Right forelimb (tissue), 1 donor: ENCODE data around the gene IGF2BP2.
"Not testable (repeated sequence)": the region's sequence is repeated elsewhere in the genome, so short reads cannot be mapped to it uniquely, and the experiment has no call there.

ENCODE experiments used
- DNase-seq: peaks from one replicate; pipeline ENCODE4 v3.0.0-alpha.2; 2018

Gene IGF2BP2

GRCh38 chr3:185708392-185708791 lies 116.5 kb downstream of the IGF2BP2 start:
- no peak for DNase-seq

GRCh38 chr3:185705498-185705897 lies 119.3 kb downstream of the IGF2BP2 start:
- no peak for DNase-seq

GRCh38 chr3:185702262-185703225 lies 122.3 kb downstream of the IGF2BP2 start:
- no peak for DNase-seq

GRCh38 chr3:185701611-185702261 lies 123.1 kb downstream of the IGF2BP2 start:
- DNase-seq = no peak

- no peak for DNase-seq
Measured at GRCh38 chr3:185699927-185700326, 124.9 kb downstream of the IGF2BP2 start.

- DNase-seq = not testable (repeated sequence)
Measured at GRCh38 chr3:185697228-185697627, 127.6 kb downstream of the IGF2BP2 start.

- no peak for DNase-seq
Measured at GRCh38 chr3:185696039-185696438, 128.8 kb downstream of the IGF2BP2 start.

GRCh38 chr3:185693985-185694653 lies 130.7 kb downstream of the IGF2BP2 start:
- DNase-seq = no peak

GRCh38 chr3:185691622-185692021 lies 133.2 kb downstream of the IGF2BP2 start:
- DNase-seq = no peak

- no peak for DNase-seq
Measured at GRCh38 chr3:185687271-185687878, 137.5 kb downstream of the IGF2BP2 start.

GRCh38 chr3:185685231-185686035 lies 139.4 kb downstream of the IGF2BP2 start:
- DNase-seq = no peak

GRCh38 chr3:185680231-185680630 lies 144.6 kb downstream of the IGF2BP2 start:
- no peak for DNase-seq

GRCh38 chr3:185678027-185678426 lies 146.8 kb downstream of the IGF2BP2 start:
- no peak for DNase-seq

- no peak for DNase-seq
Measured at GRCh38 chr3:185677146-185677829, 147.6 kb downstream of the IGF2BP2 start.

GRCh38 chr3:185667574-185667973 lies 157.3 kb downstream of the IGF2BP2 start:
- DNase-seq = no peak

GRCh38 chr3:185663929-185664328 lies 160.9 kb downstream of the IGF2BP2 start:
- DNase-seq = no peak

- no peak for DNase-seq
Measured at GRCh38 chr3:185661772-185662171, 163.1 kb downstream of the IGF2BP2 start.

GRCh38 chr3:185661296-185661695 lies 163.5 kb downstream of the IGF2BP2 start:
- not testable (repeated sequence) for DNase-seq

GRCh38 chr3:185659942-185660921 lies 164.6 kb downstream of the IGF2BP2 start:
- DNase-seq = peak; percentile 83

- no peak for DNase-seq
Measured at GRCh38 chr3:185658943-185659342, 165.9 kb downstream of the IGF2BP2 start.
